Nucleus accumbens (tissue), 56 donors: ENCODE measurements around the gene PLPP6.
A peak's percentile ranks its signal among the peaks of the same experiment; 100 is the strongest.

Experiments
- DNase-seq, 56 donors: peaks; one replicate each; lab custom pipeline; 2025; lab: John Stamatoyannopoulos, UW

The PLPP6 gene

DNA sequence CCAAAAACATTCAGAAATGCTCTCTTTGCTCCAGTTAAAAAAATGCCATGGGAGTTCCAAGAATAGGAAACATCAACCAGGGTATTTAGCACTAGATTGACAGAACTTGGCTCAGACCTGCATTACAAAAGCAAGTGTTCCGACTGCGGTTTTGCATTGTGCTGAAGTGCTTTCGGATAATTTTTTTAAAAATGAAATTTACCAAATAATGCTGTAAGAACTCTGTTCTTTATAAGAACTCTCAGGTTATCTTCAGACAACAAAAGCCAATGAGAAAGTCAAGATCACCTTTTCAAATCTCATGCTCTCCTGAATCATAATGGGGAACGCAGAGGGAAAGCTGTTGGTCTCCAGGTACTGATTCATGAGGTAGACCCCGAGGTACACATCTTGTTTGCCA, 483 bp upstream of the PLPP6 start:
- no peak for DNase-seq

DNA sequence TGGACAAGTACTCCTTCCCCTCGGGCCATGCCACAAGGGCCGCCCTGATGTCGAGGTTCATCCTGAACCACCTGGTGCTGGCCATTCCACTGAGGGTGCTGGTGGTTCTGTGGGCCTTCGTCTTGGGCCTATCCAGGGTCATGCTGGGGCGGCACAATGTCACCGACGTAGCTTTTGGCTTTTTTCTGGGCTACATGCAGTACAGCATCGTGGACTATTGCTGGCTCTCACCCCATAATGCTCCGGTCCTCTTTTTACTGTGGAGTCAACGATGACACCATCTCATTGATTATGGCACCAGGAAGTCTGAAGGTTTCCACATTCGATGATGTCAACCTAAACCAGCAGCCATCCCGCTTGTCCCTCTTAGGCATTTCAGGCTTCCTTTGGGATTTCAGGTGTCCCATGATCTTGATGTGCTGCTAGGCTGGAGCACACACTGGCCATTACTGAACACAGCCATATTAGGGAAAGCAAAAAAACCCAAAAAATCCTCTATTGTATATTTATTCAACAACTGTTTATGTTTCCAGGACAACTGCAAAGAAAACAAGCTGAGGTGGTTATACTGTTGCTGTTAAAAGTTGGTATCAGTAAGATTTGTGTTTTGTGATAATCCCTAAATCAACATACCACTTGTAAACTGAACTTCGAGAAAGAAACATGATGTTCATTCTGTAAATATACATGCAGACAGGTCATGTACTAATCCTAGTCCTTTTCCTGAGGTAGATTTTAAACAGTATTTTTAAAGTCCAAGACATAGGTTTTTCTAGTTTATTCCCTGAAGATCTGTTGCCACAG, 1.1 kb downstream of the PLPP6 start:
- DNase-seq = peak in 1 of 56 donors; percentile 25

DNA sequence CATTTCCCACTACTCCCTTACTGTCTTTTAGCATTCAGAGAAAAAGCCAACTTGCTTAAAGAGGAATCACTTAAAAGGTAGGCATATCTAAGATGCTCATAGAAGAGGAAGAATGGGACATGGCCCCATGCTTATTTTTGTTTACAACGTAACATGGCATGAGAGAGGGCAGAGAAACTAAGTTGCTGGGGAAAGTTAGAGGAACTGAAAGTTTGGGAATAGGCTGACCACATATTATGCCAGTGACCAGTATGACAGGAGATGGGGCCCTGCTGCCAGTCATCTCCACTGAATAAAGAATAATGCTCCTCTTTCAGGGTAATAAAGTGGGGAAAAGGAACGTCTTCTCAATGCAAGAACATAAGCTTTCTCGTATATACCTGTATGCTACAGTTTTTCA, 1.9 kb downstream of the PLPP6 start:
- no peak for DNase-seq

DNA sequence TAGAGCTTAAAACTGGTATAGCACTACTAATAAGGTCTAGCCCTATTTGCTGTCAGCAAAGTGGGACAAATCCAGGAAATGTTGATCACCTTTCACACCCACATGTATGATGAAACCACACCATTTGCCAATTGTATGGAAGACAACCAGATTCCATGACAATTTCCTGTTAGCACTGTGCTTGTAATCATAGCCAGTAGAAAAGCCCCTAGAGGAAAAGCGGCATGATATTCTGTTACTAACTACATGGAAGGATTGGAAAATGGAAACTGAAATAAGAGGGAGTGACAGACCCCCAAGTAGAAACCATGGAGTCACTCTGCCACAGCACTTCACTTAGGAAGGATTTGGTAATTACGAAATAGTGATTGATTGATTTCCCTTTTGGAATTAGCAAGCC, 3.3 kb downstream of the PLPP6 start:
- peak in 1 of 56 donors; percentile 9 for DNase-seq

DNA sequence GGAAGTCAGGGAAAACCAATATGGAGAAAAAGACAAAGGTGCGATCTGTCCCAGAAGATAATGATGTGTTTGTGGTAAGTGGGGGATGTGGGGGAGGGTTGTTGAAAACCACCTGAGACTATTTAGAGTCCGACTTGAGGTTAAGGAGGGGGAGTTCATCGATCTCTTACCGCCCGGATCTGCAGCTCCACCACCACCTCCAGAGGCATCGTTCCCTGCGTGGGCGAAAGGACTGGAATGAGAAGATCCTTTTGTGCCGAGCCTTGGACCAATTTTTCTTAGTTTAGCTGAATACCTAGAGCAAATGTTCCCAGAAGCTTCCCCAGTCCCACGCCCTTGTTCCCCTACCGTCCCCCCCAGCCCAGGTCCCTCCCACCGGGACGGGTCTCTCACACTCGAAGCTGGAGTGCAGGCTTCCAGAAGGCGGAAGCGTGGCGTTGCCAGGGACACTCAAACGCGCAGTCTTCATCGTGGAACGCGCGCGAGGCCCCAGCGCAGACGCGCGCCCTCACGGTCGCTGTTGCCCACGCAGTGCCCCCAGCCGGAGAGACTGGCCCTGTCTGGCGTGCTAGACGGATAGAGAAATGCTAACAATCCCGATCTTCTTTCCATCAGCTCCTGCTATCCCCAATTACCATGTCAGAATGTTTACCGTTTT, 4.1 kb downstream of the PLPP6 start, which contains the start of gene SPATA6L:
Gene SPATA6L (minus strand): TSS at position 439 of the 658 bp plus-strand sequence. CDS start 230 bp downstream, at position 209.
- peak in 53 of 56 donors; percentile 16 to 83 (median 51) for DNase-seq

DNA sequence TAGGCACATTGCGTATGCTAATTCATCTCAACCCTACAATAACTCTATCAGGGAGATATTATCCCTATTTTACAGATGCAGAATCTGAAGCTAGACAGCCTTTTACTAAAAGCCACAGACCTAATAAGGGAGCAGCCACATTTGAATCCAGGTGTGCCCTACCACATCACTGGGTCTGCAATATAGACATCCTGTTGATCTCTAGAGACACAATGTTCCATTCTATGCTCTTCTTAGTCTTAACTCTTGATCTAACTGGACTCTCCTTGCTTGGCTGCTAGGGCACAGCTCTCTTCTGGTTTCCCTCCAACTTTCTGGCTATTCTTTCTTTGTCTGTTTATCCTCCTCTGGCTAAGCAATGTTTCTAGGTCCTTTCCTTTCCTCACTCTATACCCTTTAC, 5.6 kb downstream of the PLPP6 start:
- no peak for DNase-seq

DNA sequence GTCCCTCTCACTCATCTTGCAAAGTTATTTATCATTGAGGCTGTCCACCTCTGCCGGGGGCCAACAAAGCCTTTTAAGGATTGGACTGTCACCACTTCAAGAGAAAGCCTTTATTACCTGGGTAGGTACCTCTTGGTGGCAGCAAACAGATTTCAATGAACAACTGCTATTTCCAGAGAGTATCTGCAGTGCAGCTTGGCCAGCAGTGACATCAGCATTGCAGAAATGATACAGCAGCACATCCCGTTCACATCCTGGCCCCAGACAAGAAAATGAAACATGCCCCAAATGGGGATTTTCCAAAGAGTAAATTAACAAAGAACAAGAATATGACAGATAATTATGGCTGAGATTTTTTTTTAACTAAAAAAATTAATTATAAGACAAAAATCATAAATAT, 6.5 kb downstream of the PLPP6 start:
- no peak for DNase-seq

DNA sequence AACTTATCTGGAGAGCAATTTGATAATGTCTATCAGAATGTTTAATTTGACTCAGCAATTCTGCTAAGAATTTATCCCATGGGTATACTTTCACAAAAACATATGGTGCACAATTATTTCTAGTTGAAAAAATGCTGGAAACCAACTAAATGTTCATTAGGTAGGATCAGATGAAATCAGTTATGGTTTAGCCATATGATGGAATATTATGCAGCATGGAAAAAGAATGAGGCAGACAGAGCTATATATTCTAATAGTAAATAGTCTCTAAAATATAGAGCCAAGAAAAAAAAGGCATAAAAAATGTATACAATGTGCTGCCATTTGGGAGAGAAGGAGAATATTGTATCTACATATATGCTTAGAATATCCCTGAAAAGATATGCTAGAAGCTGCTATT, 7.8 kb downstream of the PLPP6 start:
- no peak for DNase-seq

DNA sequence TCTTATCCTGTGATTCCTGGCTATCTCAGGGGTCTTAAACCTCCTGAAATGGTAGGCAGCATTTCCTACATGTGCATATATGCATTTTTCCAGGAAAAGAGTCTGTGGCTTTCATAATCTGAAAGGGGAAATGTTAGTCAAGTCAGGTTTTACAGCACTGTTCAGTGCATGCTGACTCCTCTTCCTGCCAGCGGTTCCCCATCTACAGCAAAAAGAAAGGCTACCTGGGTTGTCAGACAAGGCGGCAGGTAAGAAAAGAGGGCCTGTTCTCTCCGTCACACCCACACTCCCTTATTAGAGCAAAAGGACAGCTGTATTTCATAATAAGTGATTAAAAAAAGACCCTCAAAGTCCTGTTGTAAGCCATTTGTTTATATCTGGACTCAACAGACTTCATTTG, 8.5 kb downstream of the PLPP6 start:
- DNase-seq = no peak

DNA sequence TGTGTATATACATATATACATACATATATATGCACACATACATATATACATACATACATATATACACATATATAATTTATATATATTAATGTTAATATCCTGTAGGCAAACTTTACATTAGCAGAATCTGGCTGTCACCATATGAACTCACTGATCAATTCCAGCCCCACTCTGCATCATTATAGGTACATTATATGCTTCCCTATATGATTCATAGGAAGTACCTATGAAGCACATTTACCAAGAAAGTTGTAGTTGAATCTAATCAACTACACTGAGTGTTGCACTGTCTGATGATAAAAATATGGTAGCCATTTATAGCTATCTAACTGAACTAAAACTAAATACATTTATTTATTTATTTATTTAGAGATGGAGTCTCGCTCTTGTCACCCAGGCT, 9.6 kb downstream of the PLPP6 start:
- DNase-seq = no peak

DNA sequence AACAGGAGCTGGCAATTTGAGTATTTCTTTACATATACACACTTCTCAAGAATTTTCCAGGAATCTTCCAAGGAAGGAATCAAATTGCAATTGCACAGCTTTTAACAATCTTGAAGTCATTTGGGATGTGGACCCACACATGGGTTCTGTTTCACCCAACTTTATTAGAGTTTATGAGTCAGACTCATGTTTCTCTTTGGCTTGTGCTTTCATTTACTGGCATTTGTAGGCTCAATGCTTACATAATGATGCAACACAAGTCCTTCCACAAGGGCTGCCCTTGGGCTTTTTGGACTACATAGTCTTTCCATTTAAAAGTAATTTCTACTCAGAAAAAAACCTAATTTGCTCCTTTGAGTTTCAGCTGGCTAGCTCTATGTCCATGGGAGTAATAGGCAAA, 12.7 kb downstream of the PLPP6 start:
- no peak for DNase-seq

DNA sequence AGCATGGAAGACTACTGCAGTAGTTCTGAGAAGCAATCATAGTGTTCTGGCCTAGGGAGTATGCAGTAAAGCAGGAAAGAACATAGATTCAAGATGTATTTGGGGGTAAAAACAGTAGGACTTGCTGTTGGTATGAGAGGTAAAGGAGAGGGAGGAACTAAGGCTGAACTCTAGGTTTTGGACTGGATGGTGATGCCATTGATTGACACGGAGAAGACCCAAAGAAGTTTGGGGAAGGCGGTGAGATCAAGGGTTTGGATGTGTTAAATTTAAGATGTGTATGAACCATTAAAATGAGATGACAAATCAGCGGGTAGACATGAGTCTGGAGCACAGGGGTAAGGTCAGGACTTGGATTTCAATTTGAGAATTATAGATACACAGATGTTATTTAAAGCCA, 15.3 kb downstream of the PLPP6 start:
- no peak for DNase-seq

DNA sequence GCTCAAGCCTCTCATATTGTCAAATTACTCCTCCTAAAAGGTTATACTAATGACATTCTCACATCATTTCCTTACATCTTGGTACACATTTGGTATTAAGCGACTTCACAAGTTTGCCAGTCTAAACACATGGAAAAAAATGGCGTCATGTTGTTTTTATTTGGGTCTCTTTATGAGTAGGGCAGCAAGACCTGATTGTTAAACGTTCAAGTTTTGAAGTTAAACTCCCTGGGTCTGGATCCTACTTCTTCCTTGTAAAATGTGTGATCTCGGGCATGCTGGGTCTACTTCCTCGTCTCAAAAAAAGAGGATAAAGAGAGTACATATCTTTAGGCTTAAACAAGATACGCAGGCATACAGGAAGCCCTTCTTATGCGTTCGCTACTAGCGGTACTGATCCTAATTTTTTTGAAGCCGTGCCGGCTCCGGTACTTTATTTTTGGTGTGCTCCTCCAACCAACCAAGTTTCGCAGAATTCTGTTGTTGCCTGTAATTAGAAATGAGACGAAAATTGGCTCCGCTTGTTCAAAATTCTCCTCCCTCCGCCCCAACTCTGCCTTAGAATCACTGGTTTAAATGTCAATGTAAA, 16.7 kb downstream of the PLPP6 start:
- peak in 17 of 56 donors; percentile 33 to 76 (median 54) for DNase-seq

DNA sequence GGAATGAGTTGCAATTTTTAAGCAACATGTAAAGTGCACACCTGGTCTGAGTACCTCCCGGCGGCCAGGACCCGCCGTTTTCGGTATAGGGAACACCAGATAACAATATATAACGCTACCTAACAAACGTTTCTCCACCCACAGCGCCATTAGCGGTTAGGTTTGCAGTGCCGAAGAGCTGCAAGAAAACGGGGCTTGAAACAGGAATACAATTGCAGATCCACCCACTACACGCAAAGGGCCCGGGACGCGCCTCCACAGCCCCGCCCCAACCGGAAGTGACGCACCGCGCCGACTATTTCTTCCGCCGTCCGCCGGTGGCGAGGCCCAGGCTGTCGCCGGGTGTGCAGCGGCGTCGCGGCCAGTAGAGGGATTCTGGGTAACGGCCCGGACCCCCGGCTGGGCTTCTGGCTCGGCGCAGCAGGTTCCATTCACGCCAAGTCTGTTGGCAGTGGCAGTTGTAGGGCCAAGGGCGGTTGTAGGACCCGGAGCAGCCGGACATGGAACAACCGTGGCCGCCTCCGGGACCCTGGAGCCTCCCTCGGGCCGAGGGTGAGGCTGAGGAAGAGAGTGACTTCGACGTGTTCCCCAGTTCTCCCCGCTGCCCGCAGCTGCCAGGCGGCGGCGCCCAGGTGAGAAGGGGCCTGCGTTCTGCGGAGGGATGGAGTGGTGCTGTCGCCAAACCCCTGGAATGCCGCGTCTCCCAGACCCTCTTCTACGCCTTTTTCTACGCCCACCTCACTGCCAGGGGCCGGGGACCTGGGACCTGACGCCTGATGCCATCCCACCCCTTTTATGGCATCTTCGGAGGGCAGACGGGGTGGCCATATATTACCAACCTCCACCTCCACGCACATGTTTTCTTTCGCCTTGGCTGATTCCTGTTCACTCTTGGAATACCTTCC, 17.4 kb downstream of the PLPP6 start, which contains the start of gene CDC37L1:
Gene CDC37L1 (plus strand): TSS at position 302 of the 905 bp plus-strand sequence. CDS start 199 bp downstream, at position 501.
- DNase-seq = peak; percentile 62 to 98 (median 96)

DNA sequence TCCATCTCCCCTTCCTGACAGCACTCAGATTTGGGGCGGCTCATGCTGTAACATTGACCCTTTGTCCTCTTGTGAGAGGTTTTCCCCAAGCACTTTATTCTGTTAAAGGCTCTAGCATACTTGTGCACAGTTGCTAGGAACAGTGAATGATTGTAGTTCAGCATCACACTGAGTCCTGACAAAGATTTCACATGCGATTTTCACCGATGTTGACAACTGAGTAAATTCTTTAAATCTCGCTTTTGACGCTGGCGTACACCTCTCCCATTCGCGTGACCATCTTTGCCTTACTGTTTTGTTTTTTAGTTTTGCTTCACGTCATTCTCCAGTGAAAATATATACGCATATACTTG, 18.1 kb downstream of the PLPP6 start:
- DNase-seq = peak in 1 of 56 donors; percentile 43

DNA sequence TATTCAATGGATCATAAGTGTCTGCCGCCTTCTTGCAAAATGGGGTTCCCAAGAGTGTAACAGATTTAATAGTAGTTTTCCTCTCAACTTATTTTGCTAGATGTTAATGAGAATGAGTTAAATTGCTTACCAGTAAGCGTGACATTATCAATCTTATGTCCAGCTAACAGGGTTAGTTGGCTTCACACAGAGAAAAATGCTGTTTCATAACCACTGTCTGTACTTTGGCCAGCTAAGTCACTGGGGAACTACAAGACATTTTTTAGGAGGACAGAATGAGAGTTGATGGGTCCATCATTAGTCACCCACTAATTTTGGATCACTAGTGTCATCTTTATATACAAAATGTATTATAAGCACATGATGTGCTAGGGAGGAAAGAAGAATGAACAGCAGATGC, 18.7 kb downstream of the PLPP6 start:
- DNase-seq = no peak

DNA sequence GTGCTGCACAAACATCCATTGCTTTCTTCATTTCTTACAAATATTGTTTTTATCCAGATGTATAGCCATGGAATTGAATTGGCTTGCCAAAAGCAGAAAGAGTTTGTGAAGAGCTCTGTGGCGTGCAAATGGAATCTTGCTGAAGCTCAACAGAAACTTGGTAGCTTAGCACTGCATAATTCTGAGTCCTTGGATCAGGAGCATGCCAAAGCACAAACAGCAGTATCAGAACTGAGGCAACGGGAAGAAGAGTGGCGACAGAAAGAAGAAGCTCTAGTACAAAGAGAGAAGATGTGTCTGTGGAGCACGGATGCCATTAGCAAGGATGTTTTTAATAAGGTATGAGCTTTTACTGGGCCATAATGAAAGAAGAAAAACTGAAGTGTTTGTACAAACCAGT, 22.7 kb downstream of the PLPP6 start:
- no peak for DNase-seq

DNA sequence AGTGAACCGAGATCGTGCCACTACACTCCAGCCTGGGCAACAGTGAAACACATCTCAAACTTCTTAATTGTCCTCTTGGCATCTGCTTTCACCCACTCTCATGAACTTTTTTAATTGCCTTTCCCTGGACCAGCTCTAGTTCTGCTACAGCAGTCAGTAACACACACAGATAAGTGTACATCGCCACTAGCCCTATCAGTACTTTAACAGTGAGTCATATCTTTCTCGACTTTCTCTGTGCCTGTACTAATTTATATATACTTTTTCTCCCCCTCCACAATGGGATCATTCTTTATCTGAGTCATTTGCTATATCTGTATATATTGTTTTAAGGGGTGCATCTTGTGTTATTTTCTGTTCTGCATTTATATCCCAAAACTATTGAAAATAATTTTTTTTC, 24.0 kb downstream of the PLPP6 start:
- DNase-seq = no peak

DNA sequence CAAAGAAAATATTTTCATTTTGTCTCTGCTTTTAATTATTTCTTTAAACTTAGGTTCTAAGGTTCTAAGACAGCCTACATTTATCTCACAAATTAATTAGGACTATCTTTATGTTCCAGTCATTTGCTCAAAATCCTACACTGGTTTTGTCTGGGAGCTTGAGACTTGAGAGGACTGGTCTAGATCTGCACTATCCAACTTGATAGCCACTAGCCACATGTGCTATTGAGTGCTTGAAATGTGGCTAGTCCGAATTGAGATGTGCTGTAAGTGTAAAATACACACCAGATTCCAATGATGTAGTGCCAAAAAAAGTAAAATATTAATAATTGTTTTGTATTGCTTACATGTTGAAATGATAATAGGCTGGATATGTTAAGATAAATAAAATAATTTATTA, 24.5 kb downstream of the PLPP6 start:
- DNase-seq = no peak

DNA sequence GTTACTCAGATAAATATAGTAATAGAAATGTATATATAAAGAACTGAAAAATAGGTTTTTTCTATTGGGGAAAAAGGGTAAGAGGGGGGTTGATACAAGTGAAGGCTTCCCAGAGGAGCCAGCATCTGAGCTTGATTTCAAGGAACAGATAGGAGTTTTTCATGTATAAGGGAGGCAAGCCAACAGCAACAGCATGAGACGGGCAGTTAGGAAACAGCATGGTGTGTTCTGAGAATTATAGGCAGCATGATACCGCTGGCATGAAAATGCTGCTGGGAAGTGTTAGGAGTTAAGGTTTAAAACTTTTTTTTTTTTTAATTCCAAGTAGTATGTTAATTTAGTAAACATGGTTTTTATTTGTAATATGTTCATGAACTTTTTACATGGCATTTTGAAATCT, 26.9 kb downstream of the PLPP6 start:
- DNase-seq = no peak

DNA sequence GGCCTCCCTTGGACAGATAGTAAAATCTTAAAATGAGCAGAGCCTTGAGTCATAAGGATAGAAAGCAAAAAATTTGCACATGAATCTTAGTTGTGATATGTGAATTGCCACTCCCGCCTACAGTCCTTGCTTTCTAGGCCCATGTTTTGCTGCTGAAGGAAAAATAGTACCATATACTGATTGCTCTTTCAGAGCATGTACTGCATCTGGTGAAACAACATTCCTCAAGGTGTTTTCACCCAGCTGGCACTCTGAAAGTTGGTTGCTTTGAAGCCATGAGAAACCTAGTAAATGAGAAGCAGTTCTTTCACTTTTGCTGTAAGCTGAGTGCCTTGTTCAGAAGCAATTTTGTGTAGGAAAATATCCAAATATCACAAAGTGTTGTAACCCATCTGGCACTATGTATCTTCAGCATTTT, 27.6 kb downstream of the PLPP6 start:
- no peak for DNase-seq
